Measurements from ENCODE around the gene FGF21. TPM values are rescaled to one million over a fixed set of nuclear protein-coding genes. Genes with fewer than 3 reads are reported as not detected.
"Not testable (repeated sequence)": the region's sequence is repeated elsewhere in the genome, so short reads cannot be mapped to it uniquely, and the experiment has no call there.

Gene FGF21
- total RNA-seq, 2 donors from 2014 or later = not detected

GRCh38 chr19:48779636-48780035 lies 24.3 kb downstream of the FGF21 start:
- no peak overlapping the region for H3K4me3 ChIP-seq

GRCh38 chr19:48780631-48781391 lies 25.5 kb downstream of the FGF21 start:
- Histone ChIP-seq H3K27ac (peak overlapping the region in 1 of 2 donors; percentile 1), H3K4me1 (ENCODE audit: control insufficient read depth in 1 of 2, low read depth in 2 of 2) (no peaks in the 10 kb centered on the region), H3K4me3 (no peak overlapping the region), H3K36me3 (no peaks in the 10 kb centered on the region), H3K9me3 (no peaks in the 10 kb centered on the region), H3K27me3 (replicated peaks; ENCODE audit: insufficient read depth) (no peaks in the 10 kb centered on the region)
- ATAC-seq (ENCODE audit: insufficient number of reproducible peaks, low FRiP score, low read depth) (no peak), DNase-seq (ENCODE audit: low spot score) (no peak)
- TF ChIP-seq CTCF (IDR thresholded peaks at IDR 0.05) = no peak

More at GRCh38 chr19:48779636-48780035, 24.3 kb downstream of the FGF21 start:
- Histone ChIP-seq H3K27me3 (replicated peaks; ENCODE audit: insufficient read depth) (no peaks in the 10 kb centered on the region), H3K27ac (no peak overlapping the region), H3K9me3 (no peaks in the 10 kb centered on the region), H3K4me1 (ENCODE audit: control insufficient read depth in 1 of 2, low read depth in 2 of 2) (no peaks in the 10 kb centered on the region), H3K36me3 (no peaks in the 10 kb centered on the region)
- ATAC-seq (ENCODE audit: insufficient number of reproducible peaks, low FRiP score, low read depth) = no peak
- no peak for DNase-seq (ENCODE audit: low spot score)
- TF ChIP-seq CTCF (IDR thresholded peaks at IDR 0.05) = no peak

GRCh38 chr19:48784527-48784926 lies 29.2 kb downstream of the FGF21 start:
- H3K27me3 ChIP-seq (replicated peaks; ENCODE audit: insufficient read depth) = no peaks in the 10 kb centered on the region
- H3K36me3 ChIP-seq = no peaks in the 10 kb centered on the region
- no peak for DNase-seq (ENCODE audit: low spot score)
- TF ChIP-seq CTCF (IDR thresholded peaks at IDR 0.05) = no peak
- no peak overlapping the region for H3K27ac ChIP-seq
- no peaks in the 10 kb centered on the region for H3K4me1 ChIP-seq (ENCODE audit: control insufficient read depth in 1 of 2, low read depth in 2 of 2)
- H3K4me3 ChIP-seq = no peak overlapping the region
- no peak for ATAC-seq (ENCODE audit: insufficient number of reproducible peaks, low FRiP score, low read depth)
- H3K9me3 ChIP-seq = no peaks in the 10 kb centered on the region

GRCh38 chr19:48786422-48786821 lies 31.1 kb downstream of the FGF21 start:
- not testable (repeated sequence) for H3K4me3 ChIP-seq; H3K27me3 ChIP-seq (replicated peaks; ENCODE audit: insufficient read depth); H3K36me3 ChIP-seq; DNase-seq (ENCODE audit: low spot score); H3K27ac ChIP-seq; H3K9me3 ChIP-seq; ATAC-seq (ENCODE audit: insufficient number of reproducible peaks, low FRiP score, low read depth); H3K4me1 ChIP-seq (ENCODE audit: control insufficient read depth in 1 of 2, low read depth in 2 of 2)

- not testable (repeated sequence) for ATAC-seq (ENCODE audit: insufficient number of reproducible peaks, low FRiP score, low read depth)
Observed at GRCh38 chr19:48787331-48787730, 32.0 kb downstream of the FGF21 start.

GRCh38 chr19:48793271-48793670 lies 37.9 kb downstream of the FGF21 start:
- DNase-seq (ENCODE audit: low spot score) (no peak), ATAC-seq (ENCODE audit: insufficient number of reproducible peaks, low FRiP score, low read depth) (no peak)
- H3K4me1 ChIP-seq (ENCODE audit: control insufficient read depth in 1 of 2, low read depth in 2 of 2) = peaks cover 7 to 16% of the 10 kb centered on the region in 2 donors
- no peaks in the 10 kb centered on the region for H3K36me3 ChIP-seq
- TF ChIP-seq CTCF (IDR thresholded peaks at IDR 0.05) = no peak
- H3K9me3 ChIP-seq = no peaks in the 10 kb centered on the region
- H3K27ac ChIP-seq = no peak overlapping the region
- no peaks in the 10 kb centered on the region for H3K27me3 ChIP-seq (replicated peaks; ENCODE audit: insufficient read depth)
- H3K4me3 ChIP-seq = no peak overlapping the region

More at GRCh38 chr19:48787331-48787730, 32.0 kb downstream of the FGF21 start:
- not testable (repeated sequence) for H3K4me1 ChIP-seq (ENCODE audit: control insufficient read depth in 1 of 2, low read depth in 2 of 2); H3K27ac ChIP-seq; H3K4me3 ChIP-seq; H3K36me3 ChIP-seq; DNase-seq (ENCODE audit: low spot score); H3K9me3 ChIP-seq; H3K27me3 ChIP-seq (replicated peaks; ENCODE audit: insufficient read depth)
